GM19452 (cell line): ENCODE data around the gene WDR87.
"Not testable (repeated sequence)": the region's sequence is repeated elsewhere in the genome, so short reads cannot be mapped to it uniquely, and the experiment has no call there.

Source experiments
- ATAC-seq: cut with Tn5 transposase; IDR thresholded peaks from one replicate; pipeline ENCODE4 v1.9.1; 2021; ENCODE audit not compliant: unreplicated experiment

WDR87 gene

GRCh38 chr19:37931881-37932655 is 25.7 kb upstream of the WDR87 start:
- ATAC-seq = peak; percentile 59

- no peak for ATAC-seq
These were observed 24.0 kb upstream of the WDR87 start for GRCh38 chr19:37930416-37930815.

GRCh38 chr19:37929355-37929923 is 23.0 kb upstream of the WDR87 start:
- no peak for ATAC-seq

GRCh38 chr19:37928527-37929286 is 22.3 kb upstream of the WDR87 start:
- ATAC-seq = no peak

- ATAC-seq = no peak
These were observed 20.3 kb upstream of the WDR87 start for GRCh38 chr19:37926711-37927110.

- no peak for ATAC-seq
These were observed 19.9 kb upstream of the WDR87 start for GRCh38 chr19:37926255-37926654.

- no peak for ATAC-seq
These were observed 18.8 kb upstream of the WDR87 start for GRCh38 chr19:37925212-37925611.

- not testable (repeated sequence) for ATAC-seq
These were observed 18.2 kb upstream of the WDR87 start for GRCh38 chr19:37924573-37924972.

GRCh38 chr19:37920591-37921450 is 14.4 kb upstream of the WDR87 start:
- ATAC-seq = no peak

- no peak for ATAC-seq
These were observed 8.5 kb upstream of the WDR87 start for GRCh38 chr19:37914908-37915307.

GRCh38 chr19:37909661-37910199 is 3.3 kb upstream of the WDR87 start:
- ATAC-seq = no peak

GRCh38 chr19:37907735-37908455 is 1.5 kb upstream of the WDR87 start:
- ATAC-seq = no peak

GRCh38 chr19:37906869-37907734 is 708 bp upstream of the WDR87 start, which contains the start of gene SIPA1L3:
Gene SIPA1L3, plus strand, starts transcription at chr19:37907208. Its CDS starts 174,358 bp downstream, at chr19:38081566.
- ATAC-seq = peak; percentile 80

- ATAC-seq = no peak
These were observed 3.3 kb downstream of the WDR87 start for GRCh38 chr19:37903096-37903495.

- no peak for ATAC-seq
These were observed 3.7 kb downstream of the WDR87 start for GRCh38 chr19:37902668-37903067.

GRCh38 chr19:37899966-37900365 is 6.4 kb downstream of the WDR87 start:
- no peak for ATAC-seq

- ATAC-seq = no peak
These were observed 6.9 kb downstream of the WDR87 start for GRCh38 chr19:37899453-37899852.

GRCh38 chr19:37896180-37896579 is 10.2 kb downstream of the WDR87 start:
- ATAC-seq = no peak
